HL-60 (cell line): ENCODE data around the gene MICOS13.

Experiments
- POLR2AphosphoS5 ChIP-seq: IDR thresholded peaks from 2 replicates; pipeline ENCODE4 v1.6.1; 2012; ENCODE audit warnings: low read depth
- SPI1 ChIP-seq: IDR thresholded peaks from 2 replicates; pipeline ENCODE4 v1.6.1; 2012; ENCODE audit warnings: low read depth, mild to moderate bottlenecking, borderline replicate concordance
- TF ChIP-seq, protein P1 (sequence below): IDR thresholded peaks from one replicate; pipeline ENCODE4 v1.5.1; 2011; ENCODE audit warnings: low read length, control low read depth, inconsistent platforms; ENCODE audit not compliant: insufficient read depth

DNA sequence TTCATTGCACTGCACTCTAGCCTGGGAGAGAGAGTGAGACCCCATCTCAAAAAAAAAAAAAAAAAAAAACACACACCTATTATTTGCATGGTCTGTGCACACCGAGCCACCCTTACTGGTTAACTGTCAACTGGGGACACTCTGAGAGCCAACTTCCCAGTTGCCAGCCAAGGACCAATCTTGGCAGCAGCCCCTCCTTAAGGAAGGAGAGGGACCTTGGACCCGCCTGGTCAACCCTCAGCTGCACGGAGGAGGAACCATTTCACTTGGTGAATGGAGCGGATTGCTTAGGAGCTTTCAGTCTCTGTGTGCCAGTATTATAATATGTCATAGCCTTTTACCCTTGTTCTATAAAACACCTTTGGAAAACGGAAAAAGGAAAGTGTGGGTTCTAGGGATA is 24.9 kb downstream of the MICOS13 start:
- TF ChIP-seq POLR2AphosphoS5 (no peak), SPI1 (no peak)
- TF ChIP-seq, protein P1, sequence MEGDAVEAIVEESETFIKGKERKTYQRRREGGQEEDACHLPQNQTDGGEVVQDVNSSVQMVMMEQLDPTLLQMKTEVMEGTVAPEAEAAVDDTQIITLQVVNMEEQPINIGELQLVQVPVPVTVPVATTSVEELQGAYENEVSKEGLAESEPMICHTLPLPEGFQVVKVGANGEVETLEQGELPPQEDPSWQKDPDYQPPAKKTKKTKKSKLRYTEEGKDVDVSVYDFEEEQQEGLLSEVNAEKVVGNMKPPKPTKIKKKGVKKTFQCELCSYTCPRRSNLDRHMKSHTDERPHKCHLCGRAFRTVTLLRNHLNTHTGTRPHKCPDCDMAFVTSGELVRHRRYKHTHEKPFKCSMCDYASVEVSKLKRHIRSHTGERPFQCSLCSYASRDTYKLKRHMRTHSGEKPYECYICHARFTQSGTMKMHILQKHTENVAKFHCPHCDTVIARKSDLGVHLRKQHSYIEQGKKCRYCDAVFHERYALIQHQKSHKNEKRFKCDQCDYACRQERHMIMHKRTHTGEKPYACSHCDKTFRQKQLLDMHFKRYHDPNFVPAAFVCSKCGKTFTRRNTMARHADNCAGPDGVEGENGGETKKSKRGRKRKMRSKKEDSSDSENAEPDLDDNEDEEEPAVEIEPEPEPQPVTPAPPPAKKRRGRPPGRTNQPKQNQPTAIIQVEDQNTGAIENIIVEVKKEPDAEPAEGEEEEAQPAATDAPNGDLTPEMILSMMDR: no peak
